ENCODE measurements around the gene MED12L.

DNA sequence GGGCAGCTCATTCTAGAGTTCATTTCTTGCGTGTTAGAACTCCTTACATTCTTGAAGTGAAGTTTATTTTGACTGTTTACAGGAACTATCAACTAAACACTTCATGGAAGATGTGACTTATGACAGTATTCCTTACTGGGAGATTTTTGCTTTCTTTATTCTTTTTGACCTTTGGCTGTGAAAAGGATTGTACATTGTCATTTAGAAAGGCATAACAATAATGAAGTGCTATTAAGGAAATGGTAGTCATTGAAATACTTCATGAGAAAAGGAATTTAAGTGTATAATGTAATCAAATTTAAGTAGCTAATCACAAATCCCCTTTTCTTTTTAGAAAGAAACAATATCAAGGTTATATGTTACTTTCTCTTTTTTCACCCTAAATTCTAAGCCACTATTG lies 181.6 kb downstream of the MED12L start:
- TF ChIP-seq, protein P1, sequence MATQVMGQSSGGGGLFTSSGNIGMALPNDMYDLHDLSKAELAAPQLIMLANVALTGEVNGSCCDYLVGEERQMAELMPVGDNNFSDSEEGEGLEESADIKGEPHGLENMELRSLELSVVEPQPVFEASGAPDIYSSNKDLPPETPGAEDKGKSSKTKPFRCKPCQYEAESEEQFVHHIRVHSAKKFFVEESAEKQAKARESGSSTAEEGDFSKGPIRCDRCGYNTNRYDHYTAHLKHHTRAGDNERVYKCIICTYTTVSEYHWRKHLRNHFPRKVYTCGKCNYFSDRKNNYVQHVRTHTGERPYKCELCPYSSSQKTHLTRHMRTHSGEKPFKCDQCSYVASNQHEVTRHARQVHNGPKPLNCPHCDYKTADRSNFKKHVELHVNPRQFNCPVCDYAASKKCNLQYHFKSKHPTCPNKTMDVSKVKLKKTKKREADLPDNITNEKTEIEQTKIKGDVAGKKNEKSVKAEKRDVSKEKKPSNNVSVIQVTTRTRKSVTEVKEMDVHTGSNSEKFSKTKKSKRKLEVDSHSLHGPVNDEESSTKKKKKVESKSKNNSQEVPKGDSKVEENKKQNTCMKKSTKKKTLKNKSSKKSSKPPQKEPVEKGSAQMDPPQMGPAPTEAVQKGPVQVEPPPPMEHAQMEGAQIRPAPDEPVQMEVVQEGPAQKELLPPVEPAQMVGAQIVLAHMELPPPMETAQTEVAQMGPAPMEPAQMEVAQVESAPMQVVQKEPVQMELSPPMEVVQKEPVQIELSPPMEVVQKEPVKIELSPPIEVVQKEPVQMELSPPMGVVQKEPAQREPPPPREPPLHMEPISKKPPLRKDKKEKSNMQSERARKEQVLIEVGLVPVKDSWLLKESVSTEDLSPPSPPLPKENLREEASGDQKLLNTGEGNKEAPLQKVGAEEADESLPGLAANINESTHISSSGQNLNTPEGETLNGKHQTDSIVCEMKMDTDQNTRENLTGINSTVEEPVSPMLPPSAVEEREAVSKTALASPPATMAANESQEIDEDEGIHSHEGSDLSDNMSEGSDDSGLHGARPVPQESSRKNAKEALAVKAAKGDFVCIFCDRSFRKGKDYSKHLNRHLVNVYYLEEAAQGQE (IDR thresholded peaks at IDR 0.05; ENCODE audit: borderline replicate concordance): no peak
- TF ChIP-seq, protein P1 (CRISPR knock-in tag; IDR thresholded peaks at IDR 0.05; ENCODE audit: low read depth): no peak
- TF ChIP-seq, protein P2, sequence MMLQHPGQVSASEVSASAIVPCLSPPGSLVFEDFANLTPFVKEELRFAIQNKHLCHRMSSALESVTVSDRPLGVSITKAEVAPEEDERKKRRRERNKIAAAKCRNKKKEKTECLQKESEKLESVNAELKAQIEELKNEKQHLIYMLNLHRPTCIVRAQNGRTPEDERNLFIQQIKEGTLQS (IDR thresholded peaks at IDR 0.05): no peak
- TF ChIP-seq, protein P2 (CRISPR knock-in tag; conservative IDR thresholded peaks at IDR 0.05): no peak
- TF ChIP-seq ZNF184 (CRISPR knock-in tag; IDR thresholded peaks at IDR 0.05) (no peak), BRD4 (IDR thresholded peaks at IDR 0.05) (no peak), SIN3A (IDR thresholded peaks at IDR 0.05; ENCODE audit: borderline replicate concordance in 2 of 2, control insufficient read depth in 1 of 2, low read depth in 2 of 2, low read length in 2 of 2) (no peak), TGIF2 (CRISPR knock-in tag; IDR thresholded peaks at IDR 0.05) (no peak), MED1 (CRISPR knock-in tag; IDR thresholded peaks at IDR 0.05; ENCODE audit: borderline replicate concordance) (no peak), HDAC2 (IDR thresholded peaks at IDR 0.05) (no peak)
- TF ChIP-seq, protein P3, sequence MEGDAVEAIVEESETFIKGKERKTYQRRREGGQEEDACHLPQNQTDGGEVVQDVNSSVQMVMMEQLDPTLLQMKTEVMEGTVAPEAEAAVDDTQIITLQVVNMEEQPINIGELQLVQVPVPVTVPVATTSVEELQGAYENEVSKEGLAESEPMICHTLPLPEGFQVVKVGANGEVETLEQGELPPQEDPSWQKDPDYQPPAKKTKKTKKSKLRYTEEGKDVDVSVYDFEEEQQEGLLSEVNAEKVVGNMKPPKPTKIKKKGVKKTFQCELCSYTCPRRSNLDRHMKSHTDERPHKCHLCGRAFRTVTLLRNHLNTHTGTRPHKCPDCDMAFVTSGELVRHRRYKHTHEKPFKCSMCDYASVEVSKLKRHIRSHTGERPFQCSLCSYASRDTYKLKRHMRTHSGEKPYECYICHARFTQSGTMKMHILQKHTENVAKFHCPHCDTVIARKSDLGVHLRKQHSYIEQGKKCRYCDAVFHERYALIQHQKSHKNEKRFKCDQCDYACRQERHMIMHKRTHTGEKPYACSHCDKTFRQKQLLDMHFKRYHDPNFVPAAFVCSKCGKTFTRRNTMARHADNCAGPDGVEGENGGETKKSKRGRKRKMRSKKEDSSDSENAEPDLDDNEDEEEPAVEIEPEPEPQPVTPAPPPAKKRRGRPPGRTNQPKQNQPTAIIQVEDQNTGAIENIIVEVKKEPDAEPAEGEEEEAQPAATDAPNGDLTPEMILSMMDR (IDR thresholded peaks at IDR 0.05 in 2 of 3, conservative IDR thresholded peaks at IDR 0.05 in 1 of 3; ENCODE audit: insufficient read depth in 2 of 3, low read depth in 1 of 3, low read length in 3 of 3): no peak
- TF ChIP-seq, protein P4, sequence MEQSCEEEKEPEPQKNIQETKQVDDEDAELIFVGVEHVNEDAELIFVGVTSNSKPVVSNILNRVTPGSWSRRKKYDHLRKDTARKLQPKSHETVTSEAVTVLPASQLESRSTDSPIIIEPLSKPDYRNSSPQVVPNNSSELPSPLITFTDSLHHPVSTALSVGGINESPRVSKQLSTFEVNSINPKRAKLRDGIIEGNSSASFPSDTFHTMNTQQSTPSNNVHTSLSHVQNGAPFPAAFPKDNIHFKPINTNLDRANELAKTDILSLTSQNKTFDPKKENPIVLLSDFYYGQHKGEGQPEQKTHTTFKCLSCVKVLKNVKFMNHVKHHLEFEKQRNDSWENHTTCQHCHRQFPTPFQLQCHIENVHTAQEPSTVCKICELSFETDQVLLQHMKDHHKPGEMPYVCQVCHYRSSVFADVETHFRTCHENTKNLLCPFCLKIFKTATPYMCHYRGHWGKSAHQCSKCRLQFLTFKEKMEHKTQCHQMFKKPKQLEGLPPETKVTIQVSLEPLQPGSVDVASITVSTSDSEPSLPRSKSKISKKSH (CRISPR knock-in tag; IDR thresholded peaks at IDR 0.05): no peak

Measured in K562 (cell line).